Kasumi-1 (cell line): Measurements from ENCODE around the gene FGF8.
"Not testable (repeated sequence)": the region's sequence is repeated elsewhere in the genome, so short reads cannot be mapped to it uniquely, and the experiment has no call there.

Source experiments
- DNase-seq, 2 experiments: peaks; one replicate each; lab custom pipeline; 2025; lab: John Stamatoyannopoulos, UW

Gene FGF8, protein sequence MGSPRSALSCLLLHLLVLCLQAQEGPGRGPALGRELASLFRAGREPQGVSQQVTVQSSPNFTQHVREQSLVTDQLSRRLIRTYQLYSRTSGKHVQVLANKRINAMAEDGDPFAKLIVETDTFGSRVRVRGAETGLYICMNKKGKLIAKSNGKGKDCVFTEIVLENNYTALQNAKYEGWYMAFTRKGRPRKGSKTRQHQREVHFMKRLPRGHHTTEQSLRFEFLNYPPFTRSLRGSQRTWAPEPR

DNA sequence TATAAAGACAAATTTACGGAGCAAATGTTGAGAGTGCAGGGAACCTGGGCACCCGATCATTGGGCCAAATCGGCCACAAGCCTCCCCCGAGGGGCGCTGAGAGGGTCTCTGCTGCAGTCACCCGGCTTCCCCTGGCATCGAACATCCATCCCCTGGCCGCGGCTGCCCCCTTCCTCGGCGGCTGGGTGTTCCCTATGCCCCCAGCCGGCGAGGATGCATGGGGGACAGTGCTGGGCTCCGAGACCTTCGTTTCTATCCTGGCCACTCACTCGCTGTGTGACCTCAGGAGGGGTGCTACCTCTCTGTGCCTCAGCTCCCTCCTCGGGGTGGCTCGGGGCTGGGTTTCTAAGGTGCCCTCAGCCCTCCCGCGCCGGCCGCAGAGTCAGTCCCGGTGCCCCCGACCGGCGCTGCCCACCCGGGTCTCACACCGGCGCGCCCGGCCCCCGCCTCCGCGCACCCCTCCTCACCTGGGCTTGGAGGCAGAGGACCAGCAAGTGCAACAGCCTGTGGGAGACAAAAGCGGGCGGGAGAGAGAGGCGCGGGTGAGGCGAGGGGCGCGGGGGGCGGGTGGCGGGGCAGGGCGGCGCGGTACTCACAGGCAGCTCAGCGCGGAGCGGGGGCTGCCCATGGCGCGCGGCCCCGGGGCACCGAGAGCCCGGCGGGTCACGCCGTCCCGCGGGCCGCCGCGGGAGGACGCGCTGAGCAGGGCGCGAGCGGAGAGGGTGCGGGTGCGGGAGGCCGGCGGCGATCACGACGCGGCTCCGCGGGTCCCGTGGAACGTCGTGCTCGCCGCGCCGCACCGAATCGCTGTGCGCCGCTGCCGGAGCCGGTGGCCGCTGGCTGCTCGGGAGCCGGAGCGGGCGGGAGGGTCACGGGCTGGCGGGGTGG lies at the start of gene FGF8:
Gene FGF8 (minus strand): TSS at position 842 of the 888 bp plus-strand sequence. CDS start 214 bp downstream, at position 628.
- DNase-seq: no peak

DNA sequence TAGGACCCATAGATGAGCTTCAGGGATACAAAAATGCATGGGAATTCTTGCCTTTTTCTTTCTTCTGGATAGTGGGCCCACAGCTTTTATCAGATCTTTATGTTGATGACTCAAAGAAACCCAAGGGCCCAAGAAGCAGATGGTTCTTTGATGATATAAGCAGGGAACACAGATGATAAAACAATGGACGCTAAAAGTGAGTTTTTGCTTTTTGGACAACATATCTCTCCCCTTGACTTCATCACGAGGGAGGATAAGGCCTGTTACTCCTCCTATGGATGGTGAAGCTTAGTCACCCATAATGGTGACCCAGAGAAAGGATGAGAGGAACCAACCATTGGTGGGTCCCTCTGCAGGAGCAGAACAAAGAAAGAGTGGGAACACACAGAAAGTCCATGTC lies 48.8 kb upstream of the FGF8 start:
- DNase-seq: no peak

DNA sequence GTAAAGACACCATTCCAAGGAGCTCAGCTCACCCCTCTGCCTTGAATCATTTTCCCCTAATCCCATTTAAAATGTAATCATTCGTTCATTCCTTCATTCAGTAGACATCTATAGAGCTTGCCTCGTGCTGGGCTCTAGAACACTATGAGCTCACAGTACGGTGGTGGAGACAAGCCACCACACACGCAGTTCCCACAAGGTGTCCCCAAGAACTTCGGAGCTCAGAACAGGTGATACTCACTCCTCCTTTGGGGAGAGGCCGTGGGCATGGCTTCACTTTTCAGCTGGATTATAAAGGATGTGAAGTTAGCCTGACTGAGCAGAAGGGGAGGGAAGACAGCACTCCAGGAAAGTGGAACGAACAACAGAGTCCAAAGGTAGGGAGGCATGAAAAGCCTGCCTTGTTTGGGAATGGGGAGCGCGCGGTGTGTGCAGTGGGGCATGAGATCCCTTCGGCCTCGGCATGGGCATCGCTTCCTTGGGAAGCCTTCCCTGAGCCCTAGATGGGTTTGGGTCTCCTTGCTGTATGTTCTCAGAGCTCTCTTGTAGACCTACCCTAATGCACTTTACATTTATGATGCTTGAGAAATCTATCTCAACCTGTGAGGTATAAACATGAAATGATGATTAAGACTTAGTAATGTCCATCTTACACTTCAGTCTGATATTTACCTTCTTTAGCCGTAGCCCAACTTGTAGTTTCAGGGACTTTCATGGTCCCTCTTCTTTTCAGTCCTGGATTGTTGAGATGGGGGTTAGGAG lies 43.1 kb upstream of the FGF8 start:
- peak; percentile 63 to 89 for DNase-seq

DNA sequence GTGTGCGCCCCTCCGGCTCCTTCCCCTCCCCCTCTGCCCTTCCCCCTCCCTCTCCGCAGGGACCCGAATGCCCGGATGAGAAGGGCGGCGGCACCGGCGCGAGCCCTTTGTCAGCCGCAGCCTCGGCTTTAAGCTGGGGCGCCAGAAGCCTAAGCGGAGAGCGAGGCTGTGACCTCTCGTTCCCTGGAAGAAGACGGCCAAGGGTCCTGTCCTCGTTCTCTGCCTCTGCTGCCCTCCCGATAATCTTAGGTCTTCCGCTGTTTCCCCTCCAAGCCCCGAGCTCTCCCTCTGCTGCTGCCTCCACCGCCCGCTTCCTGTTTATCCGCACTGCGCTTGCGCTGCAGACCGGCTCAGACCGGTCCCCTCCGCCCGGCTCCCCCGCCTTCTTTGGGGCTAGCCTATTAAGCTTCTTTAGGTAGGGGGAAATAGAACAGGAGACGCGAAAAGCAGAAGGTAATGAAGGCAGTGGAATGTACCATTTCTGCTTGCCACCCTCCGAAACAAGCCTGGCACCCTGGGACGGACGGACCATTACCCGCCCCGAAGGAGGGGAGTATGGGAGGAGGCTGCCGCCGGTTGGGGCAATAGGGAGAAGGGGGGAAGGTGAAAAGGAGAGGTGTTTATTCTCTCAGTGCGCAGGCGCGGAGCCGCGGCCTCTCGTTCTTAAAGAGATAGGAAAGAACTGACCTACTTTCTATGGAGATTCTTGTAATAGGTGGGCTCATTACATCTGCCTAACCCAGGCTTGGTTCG lies 42.4 kb upstream of the FGF8 start, which contains the start of gene OGA:
Gene OGA (minus strand): TSS at position 326 of the 753 bp plus-strand sequence. CDS start 422 bp downstream, outside the sequence.
- peak; percentile 100 for DNase-seq

DNA sequence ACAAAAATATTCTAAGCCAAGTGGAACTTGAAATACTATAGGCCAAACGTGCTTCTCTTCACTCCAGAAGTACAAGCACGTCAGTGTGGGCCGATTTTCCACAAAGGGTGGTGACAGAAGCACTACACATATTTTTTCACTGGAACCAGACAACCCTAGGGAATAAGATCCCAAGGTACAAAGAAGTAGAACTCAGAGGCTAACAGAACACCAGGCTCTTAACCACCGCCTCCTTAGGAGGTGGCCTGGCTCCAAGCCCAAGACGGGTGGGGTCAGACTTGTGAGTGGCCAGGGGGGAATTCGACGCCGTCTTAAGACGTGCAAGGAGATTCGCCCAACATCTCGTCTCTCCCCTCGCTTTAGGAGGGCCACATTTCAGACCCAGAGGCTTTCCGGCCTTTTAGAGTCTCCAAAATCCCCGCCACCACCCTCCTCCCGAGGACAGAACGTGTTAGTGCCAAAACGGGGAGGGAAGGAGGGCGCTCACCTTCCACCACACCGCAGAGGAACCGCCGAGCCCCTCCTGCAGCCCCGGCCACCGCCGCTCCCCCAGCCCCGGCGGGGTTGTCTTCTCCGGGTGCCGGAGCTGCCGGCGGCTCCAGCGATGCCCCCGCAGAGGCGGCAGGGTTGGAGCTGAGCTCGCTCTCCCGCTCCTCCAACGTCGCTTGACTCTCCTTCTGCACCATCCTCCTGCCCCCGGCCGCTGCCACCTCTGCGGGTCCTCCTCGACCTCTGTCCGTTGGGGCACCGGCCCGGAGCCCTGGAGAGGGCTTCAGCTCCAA lies 41.6 kb upstream of the FGF8 start:
- DNase-seq: peak; percentile 93 to 94

DNA sequence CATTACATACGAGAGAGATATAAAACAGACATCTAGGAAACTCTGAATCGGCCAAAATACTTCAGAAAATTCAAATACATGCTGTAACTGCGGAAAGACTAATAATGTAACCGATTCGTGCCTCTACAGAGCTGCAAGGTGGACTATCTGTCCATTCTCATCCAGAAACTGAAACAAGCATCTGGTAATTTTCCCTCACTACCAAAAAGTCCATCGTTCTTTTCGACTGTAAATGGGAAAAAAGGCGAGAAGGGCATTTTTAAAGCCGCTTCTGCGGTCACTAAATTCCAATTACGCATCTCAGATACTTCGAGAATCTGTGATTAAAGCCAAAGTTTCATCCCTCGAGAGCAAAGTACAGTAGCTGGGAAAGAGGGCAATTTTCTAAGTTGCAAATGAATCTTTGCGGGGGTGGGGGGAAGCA lies 41.0 kb upstream of the FGF8 start:
- DNase-seq: no peak

DNA sequence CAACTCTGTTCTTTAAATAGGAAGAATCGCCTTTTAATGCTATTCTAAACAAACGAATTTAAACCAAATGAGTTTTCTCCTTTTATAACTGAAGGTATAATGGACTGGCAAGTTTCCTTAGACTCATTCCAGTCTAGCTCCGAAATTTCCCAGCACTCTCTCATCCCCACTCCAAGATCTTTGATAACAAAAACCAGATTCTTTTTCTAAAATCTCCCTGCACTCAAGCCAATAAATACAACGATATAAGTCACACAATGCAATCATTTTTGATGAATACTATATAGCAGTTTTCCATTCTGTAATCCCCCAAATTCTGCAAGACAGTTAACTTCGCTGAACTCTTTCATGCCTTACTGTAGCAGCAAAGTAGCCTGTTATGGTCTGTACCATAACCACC lies 40.5 kb upstream of the FGF8 start:
- DNase-seq: peak in 1 of 2 experiments; percentile 21

DNA sequence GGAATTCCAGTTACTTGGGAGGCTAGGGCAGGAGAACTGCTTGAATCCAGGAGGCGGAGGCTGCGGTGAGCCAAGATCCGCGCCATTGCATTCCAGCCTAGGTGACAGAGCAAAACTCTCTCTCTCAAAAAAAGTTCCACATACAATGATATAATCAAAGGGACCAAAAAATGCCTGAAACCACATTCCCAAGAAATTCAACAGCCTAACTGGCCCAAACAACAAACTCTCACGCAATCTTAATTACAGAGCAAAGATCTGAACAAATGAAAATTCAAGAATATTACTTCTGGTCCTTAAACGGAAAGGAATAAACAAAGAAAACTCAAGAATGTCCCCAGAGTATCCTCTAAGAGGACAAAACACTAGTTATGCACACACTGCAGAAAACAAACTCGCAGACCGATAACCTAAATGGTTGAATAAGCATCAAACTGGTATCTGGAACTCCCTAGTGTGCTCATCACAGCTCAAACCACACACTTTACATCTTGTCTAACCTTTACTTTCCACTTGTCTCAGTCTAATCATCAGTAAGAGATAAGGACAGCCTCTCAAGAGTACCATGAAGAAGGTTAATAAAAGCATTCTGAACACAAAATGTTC lies 38.7 kb upstream of the FGF8 start:
- DNase-seq: no peak

DNA sequence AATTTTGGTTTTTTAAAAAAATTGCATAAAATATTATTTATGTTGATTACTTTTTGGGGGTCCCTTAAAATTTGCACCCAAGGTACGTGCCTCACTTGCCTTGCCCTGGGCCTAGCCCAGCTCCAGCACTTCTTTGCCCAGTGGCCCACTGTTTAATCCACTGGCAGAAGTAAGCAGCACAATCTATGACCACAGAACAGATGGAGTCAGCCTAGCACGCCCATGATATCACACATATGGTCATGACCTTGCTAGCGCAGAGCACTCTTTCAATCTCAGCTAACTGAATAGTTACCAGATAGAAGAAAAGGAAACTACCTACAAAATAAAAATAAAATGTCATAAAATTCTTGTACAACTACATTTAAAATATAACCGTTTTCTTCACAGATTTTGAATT lies 36.7 kb upstream of the FGF8 start:
- DNase-seq: no peak

DNA sequence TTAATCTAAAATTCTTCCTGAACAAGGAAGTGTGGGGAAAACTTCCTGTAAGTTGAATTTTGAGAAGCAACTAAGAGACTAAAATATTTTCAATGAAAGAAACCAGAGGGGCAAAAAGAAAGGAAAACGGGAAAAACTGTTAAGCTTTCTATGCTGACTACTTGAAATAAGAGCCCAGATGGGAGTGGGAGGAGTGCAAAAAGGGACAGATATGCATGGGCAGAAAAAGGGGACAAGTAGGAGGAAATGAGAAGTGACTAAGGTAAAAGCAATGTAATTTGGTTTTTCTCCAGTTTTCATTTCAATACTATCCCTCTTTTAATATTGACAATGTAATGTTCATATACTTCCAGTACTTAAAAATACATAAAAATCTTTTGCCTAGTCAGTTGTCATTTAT lies 31.2 kb upstream of the FGF8 start:
- no peak for DNase-seq

DNA sequence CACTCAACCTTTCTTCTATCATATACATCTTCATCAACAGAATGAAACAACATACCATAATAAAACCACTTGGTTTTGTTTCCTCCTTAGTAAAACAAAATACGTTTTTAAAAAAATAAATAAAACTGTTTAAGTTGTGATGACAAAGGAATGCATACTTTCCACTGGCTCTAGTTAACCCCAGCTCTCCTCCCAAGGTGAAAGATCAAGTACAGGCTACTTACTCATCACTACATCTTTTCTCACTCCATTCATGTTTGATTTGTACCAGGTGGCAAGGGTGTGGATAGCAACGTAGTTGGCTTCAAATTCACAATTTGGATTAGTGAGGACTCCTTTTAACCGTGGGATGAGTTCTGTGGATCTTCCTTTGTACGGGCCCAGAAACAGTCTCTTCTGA lies 27.6 kb upstream of the FGF8 start:
- DNase-seq: no peak

DNA sequence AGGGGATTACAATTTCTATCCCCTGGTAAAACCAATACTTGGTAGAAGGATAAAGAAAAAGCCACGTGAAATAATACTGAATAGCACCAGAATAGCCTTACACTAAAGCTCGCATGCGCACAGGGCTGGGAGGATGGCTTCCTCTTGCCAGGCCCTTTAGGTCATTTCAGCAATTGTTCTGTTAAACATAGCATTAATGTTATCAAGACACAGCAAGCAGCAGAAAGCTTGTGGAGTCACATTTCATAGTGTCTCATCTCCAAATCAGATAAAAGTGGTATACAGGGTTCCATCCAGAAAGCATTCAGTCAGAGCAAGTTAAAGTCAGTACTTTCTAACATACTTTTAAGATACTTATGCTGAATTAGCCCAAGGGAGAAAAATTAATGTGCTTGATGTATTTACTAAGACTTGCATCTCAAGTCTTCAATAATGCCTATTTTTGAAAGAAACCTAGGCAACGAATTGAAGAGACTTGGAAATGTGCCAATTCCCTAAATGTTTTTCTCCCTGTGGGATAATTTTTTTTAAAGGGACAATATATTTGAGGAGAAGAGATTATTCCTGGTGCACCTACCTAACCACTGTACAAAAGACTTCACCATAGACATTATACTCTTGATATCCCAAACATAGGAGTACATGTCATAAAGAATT lies 21.6 kb upstream of the FGF8 start:
- DNase-seq: no peak

DNA sequence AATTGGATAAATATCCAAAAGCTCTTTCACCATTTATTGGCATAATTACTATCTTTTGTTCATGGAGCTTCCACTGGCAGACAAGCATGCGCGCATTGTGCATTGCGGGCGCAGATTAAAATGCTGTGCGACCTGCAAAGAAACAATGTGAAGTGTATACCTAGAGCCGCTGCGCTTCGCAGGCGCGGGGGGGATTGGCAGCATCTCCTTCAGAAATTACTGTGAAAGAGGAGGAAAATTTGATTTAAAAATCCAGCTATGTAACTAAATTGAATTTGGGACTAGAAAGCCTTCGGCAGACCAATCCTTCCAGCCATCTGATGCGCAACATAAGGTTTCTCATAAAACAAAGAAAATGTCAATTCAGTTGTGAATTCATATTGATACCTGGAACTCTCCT lies 17.6 kb upstream of the FGF8 start:
- DNase-seq: no peak

DNA sequence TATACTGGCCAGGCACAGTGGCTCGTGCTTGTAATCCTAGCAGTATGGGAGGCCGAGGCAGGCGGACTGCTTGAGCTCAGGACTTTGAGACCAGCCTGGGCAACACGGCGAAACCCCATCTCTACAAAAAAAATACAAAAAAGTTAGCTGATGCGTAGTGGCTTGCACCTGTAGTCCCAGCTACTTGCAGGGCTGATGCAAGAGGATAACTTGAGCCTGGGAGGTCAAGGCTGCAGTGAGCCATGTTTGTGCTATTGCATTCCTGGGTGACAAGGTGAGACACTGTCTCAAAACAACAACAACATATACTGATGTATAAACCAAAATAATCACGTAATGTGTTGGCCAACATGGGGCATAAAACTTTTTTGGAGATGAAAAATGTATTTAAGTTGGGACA lies 13.8 kb upstream of the FGF8 start:
- no peak for DNase-seq

DNA sequence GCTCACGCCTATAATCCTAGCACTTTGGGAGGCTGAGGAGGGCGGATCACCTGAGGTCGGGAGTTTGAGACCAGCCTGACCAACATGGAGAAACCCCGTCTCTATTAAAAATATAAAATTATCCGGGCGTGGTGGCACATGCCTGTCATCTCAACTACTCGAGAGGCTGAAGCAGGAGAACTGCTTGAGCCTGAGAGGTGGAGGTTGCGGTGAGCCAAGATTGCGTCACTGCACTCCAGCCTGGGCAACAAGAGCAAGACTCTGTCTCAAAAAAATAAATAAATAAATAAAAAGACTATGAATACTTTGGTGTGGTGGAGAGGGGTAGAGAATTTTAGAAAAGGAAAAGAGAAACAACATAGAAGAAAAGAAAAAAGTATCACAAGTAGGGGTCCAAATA lies 13.3 kb upstream of the FGF8 start:
- DNase-seq: not testable (repeated sequence)

DNA sequence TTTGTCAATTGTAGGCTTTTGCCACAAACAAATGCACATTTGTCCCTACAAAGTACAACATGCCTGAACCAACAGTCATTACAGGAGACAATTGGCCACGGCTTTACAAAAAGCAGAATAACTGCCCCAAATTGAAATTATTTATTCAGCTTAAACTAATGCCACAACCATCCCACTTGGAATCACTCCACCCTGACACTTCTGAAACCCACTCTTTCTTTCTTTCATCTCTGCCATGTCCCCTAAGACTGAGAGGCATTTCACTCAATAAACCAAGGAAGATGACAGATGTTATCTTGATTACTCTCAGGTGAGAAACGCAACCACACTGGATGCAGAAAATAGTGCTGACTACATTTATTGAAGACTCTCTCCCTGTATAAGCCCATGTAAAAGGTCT lies 9.9 kb upstream of the FGF8 start:
- no peak for DNase-seq

DNA sequence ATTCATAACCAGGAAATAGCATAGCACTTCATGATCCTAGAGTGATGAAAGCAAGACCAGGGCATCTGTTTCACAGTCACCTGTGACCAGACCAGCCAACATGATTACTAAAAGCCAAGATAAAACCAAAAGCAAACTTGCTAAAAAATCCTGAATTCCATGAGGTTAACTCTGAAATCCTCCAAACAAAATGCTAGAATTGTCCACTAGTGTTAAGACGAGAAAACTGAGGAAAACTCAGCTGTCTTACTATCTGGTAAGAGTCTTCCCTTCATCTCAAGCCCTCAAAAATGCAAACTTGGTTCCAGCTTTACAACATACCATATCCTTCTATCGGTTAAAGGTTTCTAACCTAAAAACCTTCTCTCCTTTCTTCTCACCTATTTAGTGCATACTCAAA lies 8.6 kb upstream of the FGF8 start:
- no peak for DNase-seq

DNA sequence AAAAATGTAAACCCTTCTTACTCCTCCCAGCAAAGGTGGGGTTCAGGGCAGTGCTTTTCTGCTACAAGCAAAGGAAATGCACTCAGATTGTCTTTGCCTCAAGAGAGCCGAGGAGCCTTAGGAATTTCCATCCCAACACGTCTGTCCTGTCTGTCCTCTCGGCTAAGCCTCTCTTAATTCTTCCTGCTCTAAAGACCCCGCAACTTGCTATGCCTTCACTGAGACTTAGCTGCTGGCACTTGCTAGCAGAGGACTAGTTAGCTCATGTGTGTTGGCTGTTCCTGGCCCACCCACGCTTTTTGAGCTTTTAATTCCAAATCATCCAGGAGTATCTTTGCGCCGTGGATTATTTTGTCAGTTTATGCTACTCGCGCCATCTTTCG lies 7.8 kb upstream of the FGF8 start:
- peak in 1 of 2 experiments; percentile 70 for DNase-seq

DNA sequence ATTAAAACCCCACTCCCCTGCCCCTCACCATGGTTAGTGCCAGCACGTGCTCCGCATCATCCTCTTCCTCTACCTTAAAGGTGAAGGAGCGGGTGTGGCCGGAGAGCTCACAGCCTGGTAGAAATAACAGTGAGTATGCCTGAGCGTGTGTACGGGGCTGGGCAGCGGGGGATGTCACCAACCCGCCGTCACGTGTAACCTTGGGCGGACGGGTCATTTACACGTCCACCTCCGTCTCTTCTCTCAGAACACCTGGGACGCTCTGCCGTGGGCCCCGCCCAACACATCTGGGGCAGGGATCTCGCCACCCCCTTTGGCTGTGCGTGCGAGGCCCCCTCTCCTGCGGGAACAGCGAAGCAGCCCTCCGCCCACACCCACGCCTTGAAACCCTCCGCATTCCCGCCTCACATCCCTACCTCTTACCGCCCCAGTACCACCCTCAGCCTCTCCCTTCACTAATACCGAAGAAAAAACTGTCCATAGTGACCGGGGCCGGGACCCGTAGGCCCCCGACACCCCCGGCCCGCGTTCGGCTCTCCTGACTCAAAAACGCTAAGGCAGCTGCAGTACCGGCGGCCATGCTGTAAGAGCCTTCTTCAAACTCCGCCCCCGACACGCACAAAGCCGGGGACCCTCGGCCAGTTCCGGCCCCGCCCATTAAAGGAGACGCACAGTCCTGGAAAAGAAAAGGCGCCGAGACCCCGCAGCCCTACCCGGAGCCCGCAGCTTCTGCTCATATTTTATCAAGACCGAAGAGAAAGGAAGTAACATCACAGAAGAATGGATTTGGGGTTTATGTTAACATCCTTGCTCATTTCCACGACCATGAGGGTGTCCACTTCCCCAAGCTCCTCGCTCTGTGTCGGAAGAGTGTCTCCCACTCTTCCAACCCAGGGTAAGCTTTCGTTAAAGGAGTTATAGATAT lies 7.2 kb upstream of the FGF8 start, which contains the start of gene NPM3:
Gene NPM3 (minus strand): TSS at position 636 of the 925 bp plus-strand sequence. CDS start 56 bp downstream, at position 580.
- peak; percentile 93 to 97 for DNase-seq
